ENCODE measurements around the gene FOXI1. TPM values are rescaled to one million over a fixed set of nuclear protein-coding genes. Genes with fewer than 3 reads are reported as not detected.

The FOXI1 gene
- total RNA-seq, 4 donors from 2014 or later = not detected

GRCh38 chr5:170108266-170108785, 2.6 kb downstream of the FOXI1 start:
- no peak for TF ChIP-seq CTCF (IDR thresholded peaks at IDR 0.05; ENCODE audit: low read depth)

GRCh38 chr5:170109059-170110031, 3.6 kb downstream of the FOXI1 start:
- no peak for TF ChIP-seq CTCF (IDR thresholded peaks at IDR 0.05; ENCODE audit: low read depth)

DNA sequence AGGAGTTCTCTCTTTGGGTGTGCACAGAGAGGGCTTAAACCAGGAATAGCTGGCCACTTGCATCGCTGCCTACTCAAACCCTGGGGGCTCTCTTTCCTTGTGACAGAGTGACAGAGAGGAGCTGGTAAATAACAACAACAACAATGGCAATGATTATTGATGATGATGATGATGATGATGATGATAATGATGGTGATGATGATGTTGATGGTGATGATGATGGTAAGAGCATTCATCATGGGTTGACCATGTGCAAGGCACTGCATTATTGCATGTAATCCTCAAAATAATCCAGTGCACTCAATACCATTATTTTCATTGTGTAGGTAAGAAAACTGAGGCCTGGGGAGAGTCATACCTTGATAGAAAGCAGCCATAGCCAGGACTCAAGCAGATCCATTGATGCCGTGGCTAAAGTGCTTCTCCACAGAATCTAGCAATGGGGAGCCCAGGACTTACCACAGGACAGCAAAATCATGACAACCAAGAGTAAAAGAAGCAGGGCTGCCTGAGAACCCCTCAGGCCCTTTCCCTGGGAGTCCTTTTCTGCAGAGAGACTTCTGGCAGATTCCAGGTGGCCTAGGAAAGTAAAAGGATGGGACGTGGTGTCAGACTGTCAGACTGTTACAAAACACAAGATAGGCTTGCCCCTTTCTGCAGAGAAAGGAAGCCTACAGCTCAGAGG, 4.8 kb downstream of the FOXI1 start:
- no peak for TF ChIP-seq CTCF (IDR thresholded peaks at IDR 0.05; ENCODE audit: low read depth)

DNA sequence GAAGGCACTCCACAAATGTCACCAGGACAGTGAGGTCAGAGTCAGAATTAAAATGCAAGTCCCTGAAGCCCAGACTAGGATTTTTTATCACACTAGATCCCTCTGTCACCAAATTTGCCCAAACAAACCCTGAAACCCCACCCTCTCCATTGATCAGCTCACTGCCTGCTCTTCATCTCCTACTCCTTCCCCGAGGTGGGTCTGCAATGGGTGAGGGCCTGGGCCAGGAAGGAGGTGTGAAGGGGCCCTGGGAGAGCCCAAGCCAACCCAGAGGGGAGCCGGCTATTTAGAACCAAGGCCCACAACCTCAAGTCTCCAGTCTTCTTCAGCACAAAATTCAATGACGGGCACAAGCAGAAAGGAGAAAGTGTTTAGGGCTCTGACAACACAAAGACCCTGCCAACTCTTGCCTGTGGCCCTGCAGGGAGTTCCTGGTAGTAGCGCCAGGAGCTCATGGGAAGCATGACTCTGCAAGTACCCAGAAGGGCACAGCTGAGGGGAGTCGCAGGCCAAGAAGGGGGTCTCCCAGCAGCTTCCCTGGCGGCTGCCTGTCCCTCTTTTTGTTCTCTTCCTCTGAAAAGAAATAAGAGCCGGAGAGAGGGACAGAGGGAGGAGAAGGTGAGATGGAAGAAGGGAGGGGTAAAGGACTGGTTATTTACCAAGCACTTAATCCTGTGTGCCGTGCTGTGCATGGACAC, 5.5 kb downstream of the FOXI1 start:
- TF ChIP-seq CTCF (IDR thresholded peaks at IDR 0.05; ENCODE audit: low read depth) = no peak

DNA sequence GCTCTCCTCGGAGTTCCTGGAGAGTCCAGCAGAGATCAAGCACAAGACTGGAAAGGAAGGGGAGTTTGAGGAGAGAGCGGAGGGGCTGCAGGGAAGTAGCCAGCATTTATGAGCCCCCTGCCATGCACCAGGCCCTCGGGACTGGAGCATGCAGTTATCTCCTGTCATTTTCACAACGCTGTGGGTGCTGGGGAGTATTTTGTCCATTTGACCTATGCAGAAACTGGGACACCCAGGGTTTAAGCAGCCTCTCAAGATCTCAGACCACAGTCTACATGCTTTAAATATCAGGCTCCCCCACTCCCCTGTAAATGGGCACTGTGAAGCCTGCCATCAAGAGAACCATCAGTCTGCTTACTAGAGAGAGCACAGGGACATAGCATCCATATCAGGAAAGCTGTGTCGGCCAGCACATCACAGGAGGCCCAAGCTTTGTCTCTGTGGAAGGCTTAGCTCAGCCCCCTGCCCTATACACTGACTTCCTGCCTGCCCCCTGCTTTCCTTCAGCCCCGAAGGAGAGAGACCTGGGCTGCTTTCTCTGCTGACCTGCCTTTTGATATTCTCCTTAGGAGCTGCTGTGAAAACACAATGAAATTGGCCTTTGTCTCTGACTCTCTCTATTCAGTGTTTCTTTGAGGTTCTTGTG, 7.3 kb downstream of the FOXI1 start:
- TF ChIP-seq CTCF (IDR thresholded peaks at IDR 0.05; ENCODE audit: low read depth) = no peak

DNA sequence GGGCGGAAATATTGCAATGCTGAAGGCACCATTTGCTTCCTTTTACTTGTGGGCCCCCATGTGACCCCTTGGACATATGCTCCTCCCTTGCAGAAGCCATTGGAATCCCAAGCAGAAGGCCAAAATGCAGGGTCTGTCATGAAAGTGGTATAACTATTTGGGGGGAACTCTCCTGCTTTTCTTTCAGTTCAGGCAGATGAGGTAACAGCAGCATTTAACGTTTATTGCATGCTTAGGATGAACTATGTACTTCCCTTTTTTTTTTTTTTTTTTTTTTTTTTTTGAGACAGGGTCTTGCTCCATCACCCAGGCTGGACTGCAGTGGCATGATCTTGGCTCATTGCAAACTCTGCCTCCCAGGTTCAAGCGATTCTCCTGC, 7.8 kb downstream of the FOXI1 start:
- TF ChIP-seq CTCF (IDR thresholded peaks at IDR 0.05; ENCODE audit: low read depth) = no peak

All from subcutaneous adipose tissue (tissue), 4 donors.